Heart left ventricle (tissue), 16 donors: ENCODE results near the gene ETV7. TPM values are rescaled to one million over a fixed set of nuclear protein-coding genes. Genes with fewer than 3 reads are reported as not detected.

Experiments
- ATAC-seq, 4 donors: fragments of 200-7000 bp; cut with Tn5 transposase; one replicate each; pipeline ENCODE4 v1.9.1; 2020 to 2022; ENCODE audit warnings: moderate library complexity in 4 of 4, mild to moderate bottlenecking in 3 of 4, moderate number of reproducible peaks in 1 of 4
- DNase-seq, 5 donors: peaks; one replicate each; pipeline ENCODE4 v3.0.0-alpha.2; 2020
- H3K27ac ChIP-seq, 12 donors: fragments of 200-600 bp; sonication (generic) in 4 of 12; one replicate each; pipeline versions ENCODE4 v1.5.0 to v1.8.0; 2016 to 2022; ENCODE audit warnings: mild to moderate bottlenecking in 2 of 12
- H3K27me3 ChIP-seq, 9 donors: fragments of 200-600 bp; sonication (generic) in 2 of 9; one replicate each; pipeline versions ENCODE4 v1.5.1 to v1.8.0; 2016 to 2022; ENCODE audit warnings: mild to moderate bottlenecking in 3 of 9
- H3K36me3 ChIP-seq, 9 donors: fragments of 200-600 bp; sonication (generic) in 2 of 9; one replicate each; pipeline versions ENCODE4 v1.5.0 to v1.8.0; 2018 to 2022; ENCODE audit warnings: mild to moderate bottlenecking in 2 of 9
- H3K4me1 ChIP-seq, 12 donors: fragments of 200-600 bp; sonication (generic) in 4 of 12; one replicate each; pipeline versions ENCODE4 v1.5.0 to v1.8.0; 2016 to 2022; ENCODE audit warnings: mild to moderate bottlenecking in 3 of 12
- H3K4me3 ChIP-seq, 12 donors: fragments of 200-600 bp; sonication (generic) in 4 of 12; one replicate each; pipeline versions ENCODE4 v1.5.0 to v1.8.0; 2017 to 2022; ENCODE audit warnings: mild to moderate bottlenecking in 9 of 12, moderate library complexity in 4 of 12
- H3K9me3 ChIP-seq, 12 donors: fragments of 200-600 bp; sonication (generic) in 4 of 12; one replicate each; pipeline versions ENCODE4 v1.5.0 to v1.8.0; 2016 to 2022; ENCODE audit warnings: mild to moderate bottlenecking in 1 of 12
- CTCF ChIP-seq, 12 donors: fragments of 200-600 bp; sonication (generic) in 4 of 12; IDR thresholded peaks; one replicate each; pipeline versions ENCODE4 v1.5.0 to v1.8.0; 2018 to 2022; ENCODE audit warnings: antibody characterized with exemption in 12 of 12, mild to moderate bottlenecking in 5 of 12
- POLR2A ChIP-seq, 2 donors: fragments of 450-650 bp; IDR thresholded peaks; one replicate each; pipeline ENCODE4 v1.6.1; 2017; ENCODE audit warnings: antibody characterized with exemption in 2 of 2, mild to moderate bottlenecking in 2 of 2, moderate library complexity in 2 of 2
- WGBS, 4 donors: extraction: QIAGEN DNeasy Blood & Tissue Kit in 2 of 4; methylation state at CpG; one replicate each; pipeline versions ENCODE4 v1.1.5 to v1.1.7; 2013 to 2018; 5-methylcytosine and 5-hydroxymethylcytosine counted together
- intact Hi-C, 10 donors: fragments of 100-400 bp; cut with DNase I; formaldehyde crosslinking; loops; one replicate each; pipeline versions ENCODE4 v1.11.1 to v1.14.2; 2022
- polyA plus RNA-seq, 2 donors: library from polyadenylated mRNA; stranded (reverse); fragments of 200-250 nt; gene quantifications; one replicate each; pipeline ENCODE4 v1.2.3, GENCODE V29; 2013
- total RNA-seq, 9 donors: library from RNA; depleted of rRNA in 2 of 9; stranded (reverse); fragments of >200 nt in 2 of 9; fragmentation: NEBNext Ultra II Directional in 3 of 9; extraction: Animal tissue kit (Norgen Biotek cat#: 25700) in 3 of 9; gene quantifications; one replicate each; pipeline versions ENCODE4 v1.1.0 to v1.2.4, GENCODE V29; 2016 to 2023
- donor health status: ischemic (EF 13 %, LVEDD 7.1; RV severe dilation, severe dysfunction).
- donor health status: healthy with polysubstance abuse.
- donor health status: DM: no; HTN: yes; CAD: no.
- donor health status: DM: no; HTN: no; CAD: no.
- donor health status: ischemic (EF 25% LVEDD 6.9; RV normal size, moderate dysfunction).
- donor health status: ischemic (EF 25% LVEDD 5.7; RV mildly dilated, moderate dysfunction).
- donor health status: healthy.
- donor health status: DM: yes; HTN: yes; CAD: no.
- donor health status: ischemic (EF 35%, LVEDD 5.7; RV mildly dilated, moderate dysfunction).
- donor health status: nonischemic (EF 11% LVEDD 7.7; RV severe dilation, severe dysfunction).
- donor health status: DM: yes; HTN: yes; CAD: no.
- donor health status: PGD.
- donor health status: ischemic (EF 29% LVEDD 5.4; RV normal size, mild dysfunction).
- donor health status: nonischemic (EF 23%, LVEDD 6.1; RV moderate dilation, normal function).

The ETV7 gene
- total and polyA plus RNA-seq, 11 donors = 0.06 to 5.1 (median 0.31) TPM; not detected in 5

- H3K9me3 ChIP-seq = no peaks in the 10 kb centered on the region
- H3K27ac ChIP-seq = no peak overlapping the region
- intact Hi-C loops = no loop called here
- H3K27me3 ChIP-seq = no peaks in the 10 kb centered on the region
- 92 to 96% (median 92%) methylated on average over 4 of the region's 4 CpGs for WGBS, 4 donors
- H3K4me1 ChIP-seq = no peaks in the 10 kb centered on the region
- H3K4me3 ChIP-seq = no peak overlapping the region
- TF ChIP-seq POLR2A (IDR thresholded peaks at IDR 0.05) = no peak
- TF ChIP-seq CTCF (IDR thresholded peaks at IDR 0.05) = no peak
- ATAC-seq = no peak
- H3K36me3 ChIP-seq = peaks cover 0 to 56% (median 0%) of the 10 kb centered on the region in 9 donors
- DNase-seq = no peak
These were observed 13.3 kb downstream of the ETV7 start for GRCh38 chr6:36374194-36374593.

- intact Hi-C loops = no loop called here
- DNase-seq = no peak
- H3K4me1 ChIP-seq = no peaks in the 10 kb centered on the region
- TF ChIP-seq CTCF (IDR thresholded peaks at IDR 0.05) (no peak), POLR2A (IDR thresholded peaks at IDR 0.05) (no peak)
- ATAC-seq = no peak
- H3K27ac ChIP-seq = no peak overlapping the region
- no peaks in the 10 kb centered on the region for H3K9me3 ChIP-seq
- H3K4me3 ChIP-seq = no peak overlapping the region
- peaks cover 0 to 58% (median 0%) of the 10 kb centered on the region in 9 donors for H3K36me3 ChIP-seq
- WGBS, 4 donors = 60 to 72% (median 66%) methylated on average over 11 to 15 of the region's 15 CpGs
- H3K27me3 ChIP-seq = no peaks in the 10 kb centered on the region
These were observed 14.0 kb downstream of the ETV7 start for GRCh38 chr6:36373368-36374019.

GRCh38 chr6:36372088-36372487 lies 15.4 kb downstream of the ETV7 start:
- WGBS, 4 donors = 90 to 94% (median 92%) methylated on average over 6 of the region's 6 CpGs
- DNase-seq = no peak
- intact Hi-C loops = no loop called here
- H3K9me3 ChIP-seq = no peaks in the 10 kb centered on the region
- H3K4me1 ChIP-seq = no peaks in the 10 kb centered on the region
- no peak overlapping the region for H3K4me3 ChIP-seq
- peaks cover 0 to 62% (median 0%) of the 10 kb centered on the region in 9 donors for H3K36me3 ChIP-seq
- no peaks in the 10 kb centered on the region for H3K27me3 ChIP-seq
- no peak for ATAC-seq
- TF ChIP-seq CTCF (IDR thresholded peaks at IDR 0.05) (no peak), POLR2A (IDR thresholded peaks at IDR 0.05) (no peak)
- no peak overlapping the region for H3K27ac ChIP-seq

- Histone ChIP-seq H3K4me1 (no peaks in the 10 kb centered on the region), H3K27ac (no peak overlapping the region), H3K4me3 (no peak overlapping the region), H3K9me3 (no peaks in the 10 kb centered on the region), H3K27me3 (no peaks in the 10 kb centered on the region), H3K36me3 (peaks cover 0 to 57% (median 0%) of the 10 kb centered on the region in 9 donors)
- WGBS, 4 donors = 92 to 96% (median 93%) methylated on average over 9 of the region's 9 CpGs
- ATAC-seq (no peak), DNase-seq (no peak)
- no peak for TF ChIP-seq POLR2A (IDR thresholded peaks at IDR 0.05)
- TF ChIP-seq CTCF (IDR thresholded peaks at IDR 0.05) = no peak
- intact Hi-C loops = no loop called here
These were observed 16.3 kb downstream of the ETV7 start for GRCh38 chr6:36371211-36371610.
